ENCODE data around the gene CACNA1C.

CACNA1C gene

DNA sequence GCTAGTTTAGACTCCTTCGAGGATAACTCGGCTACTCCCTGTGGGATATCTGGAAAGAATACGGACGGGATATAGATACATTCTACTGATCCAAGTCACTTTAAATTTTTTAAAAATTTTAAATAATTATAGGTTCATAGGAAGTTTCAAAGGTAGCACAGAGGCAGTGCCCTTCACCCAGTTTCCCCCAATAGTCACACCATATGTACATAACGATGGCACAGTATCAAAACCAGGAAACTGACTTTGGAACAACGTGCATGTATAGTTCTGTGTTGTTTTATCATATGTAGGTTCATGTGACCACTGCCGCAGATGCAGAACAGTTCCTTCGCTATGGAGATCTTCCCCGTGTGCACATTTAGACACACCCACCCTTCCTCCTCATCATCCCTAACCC, 352.3 kb downstream of the CACNA1C start:
- no peak for DNase-seq

DNA sequence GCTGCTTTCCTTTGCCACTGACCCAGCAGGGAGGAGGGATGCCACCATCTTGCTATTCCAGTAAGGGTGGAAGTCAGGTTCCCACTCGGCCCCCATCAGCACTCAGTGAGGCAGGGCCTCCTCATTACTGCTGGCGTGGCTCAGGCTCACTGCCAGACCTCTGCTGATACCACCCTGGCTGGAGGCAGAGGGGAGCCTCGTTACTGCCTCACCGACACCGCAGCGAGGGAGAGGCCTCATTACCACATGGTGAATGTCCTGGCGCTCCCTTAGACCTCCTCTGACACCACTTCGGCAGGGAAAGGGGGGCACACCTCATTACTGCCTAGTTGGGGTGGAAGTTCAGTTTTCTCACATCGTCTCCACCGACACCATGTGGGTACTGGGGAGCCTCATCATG, 354.1 kb downstream of the CACNA1C start:
- no peak for DNase-seq

DNA sequence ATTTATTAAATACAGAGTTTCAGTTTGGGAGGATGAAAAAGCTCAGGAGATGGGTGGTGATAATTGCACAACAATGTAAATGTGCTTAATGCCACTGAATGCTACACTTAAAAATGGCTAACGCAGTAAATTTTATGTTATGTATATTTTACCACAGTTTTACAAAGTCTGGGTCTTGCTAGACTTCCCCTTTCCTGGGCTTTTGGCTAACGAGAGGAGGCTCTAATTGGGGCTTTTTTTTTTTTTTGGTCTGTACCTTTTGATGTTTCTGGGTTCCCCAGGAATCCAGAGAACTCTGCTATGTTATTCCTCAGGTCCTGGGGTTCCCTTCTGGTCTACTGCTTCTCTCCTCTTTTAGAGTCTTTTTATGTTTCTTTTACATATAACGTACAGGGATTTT, 355.5 kb downstream of the CACNA1C start:
- DNase-seq: no peak

- DNase-seq: no peak
Observed at GRCh38 chr12:2409656-2410265, 357.0 kb downstream of the CACNA1C start.

- no peak for DNase-seq
Observed at GRCh38 chr12:2410496-2410895, 357.7 kb downstream of the CACNA1C start.

DNA sequence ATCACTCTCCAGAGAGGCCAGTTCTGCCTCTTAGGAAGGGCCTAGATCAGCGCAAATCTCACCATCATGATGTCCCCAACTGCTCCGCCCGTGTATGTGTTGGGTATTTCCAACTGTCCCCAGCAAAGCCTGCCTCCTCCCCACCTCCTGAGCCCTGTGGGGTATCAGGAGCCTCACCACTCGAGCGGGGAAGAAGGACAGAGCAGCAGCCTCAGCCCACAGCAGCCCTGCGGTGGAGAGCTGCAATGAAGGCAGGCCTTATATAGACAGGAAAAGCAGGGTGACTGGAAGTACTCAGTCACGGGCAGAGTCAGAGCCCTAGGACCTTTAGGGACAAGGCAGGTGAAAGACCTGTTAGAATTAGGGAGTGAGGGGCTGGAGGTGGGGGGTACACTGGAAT, 358.2 kb downstream of the CACNA1C start:
- no peak for DNase-seq

GRCh38 chr12:2411616-2412304, 359.0 kb downstream of the CACNA1C start:
- no peak for DNase-seq

- DNase-seq: no peak
Observed at GRCh38 chr12:2412305-2412643, 359.5 kb downstream of the CACNA1C start.

GRCh38 chr12:2413301-2413700, 360.5 kb downstream of the CACNA1C start:
- DNase-seq: no peak

DNA sequence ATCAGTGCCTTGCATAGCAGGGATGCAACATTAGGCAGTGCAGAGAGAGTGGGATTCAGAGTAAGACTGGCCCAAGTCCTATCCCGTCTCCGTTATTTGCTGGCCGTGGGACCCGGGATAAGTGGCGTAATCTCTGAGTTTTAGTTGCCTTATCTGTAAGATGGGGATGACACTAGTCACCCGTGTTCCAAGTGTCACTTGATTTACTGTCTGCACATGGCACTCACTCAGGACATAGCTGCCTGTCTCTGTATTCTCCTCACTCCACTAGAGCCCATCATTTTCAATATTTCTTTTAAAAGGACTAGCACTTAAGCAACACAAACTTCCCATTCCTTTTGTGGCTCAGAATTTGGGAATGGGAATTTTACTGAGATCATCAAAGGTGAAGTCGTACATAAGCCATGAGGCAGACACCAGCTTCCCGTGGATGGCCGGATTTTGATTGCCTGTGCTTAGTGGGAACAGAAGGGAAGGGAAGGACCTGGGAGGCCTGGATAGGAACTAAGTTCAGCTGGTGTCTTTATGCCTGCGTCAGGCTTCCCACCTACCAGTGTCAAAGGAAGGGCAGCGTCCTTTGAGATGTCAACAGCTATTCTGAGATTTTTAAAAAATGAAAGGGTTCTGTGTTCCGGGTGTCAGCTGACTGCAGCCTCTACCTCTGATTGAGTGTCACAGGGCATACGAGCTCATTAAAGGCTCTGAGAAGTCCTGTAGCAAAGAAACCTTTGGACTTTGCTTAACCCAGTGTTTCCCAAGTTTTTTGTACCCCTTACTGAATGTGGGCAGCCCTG, 361.4 kb downstream of the CACNA1C start:
- no peak for DNase-seq

DNA sequence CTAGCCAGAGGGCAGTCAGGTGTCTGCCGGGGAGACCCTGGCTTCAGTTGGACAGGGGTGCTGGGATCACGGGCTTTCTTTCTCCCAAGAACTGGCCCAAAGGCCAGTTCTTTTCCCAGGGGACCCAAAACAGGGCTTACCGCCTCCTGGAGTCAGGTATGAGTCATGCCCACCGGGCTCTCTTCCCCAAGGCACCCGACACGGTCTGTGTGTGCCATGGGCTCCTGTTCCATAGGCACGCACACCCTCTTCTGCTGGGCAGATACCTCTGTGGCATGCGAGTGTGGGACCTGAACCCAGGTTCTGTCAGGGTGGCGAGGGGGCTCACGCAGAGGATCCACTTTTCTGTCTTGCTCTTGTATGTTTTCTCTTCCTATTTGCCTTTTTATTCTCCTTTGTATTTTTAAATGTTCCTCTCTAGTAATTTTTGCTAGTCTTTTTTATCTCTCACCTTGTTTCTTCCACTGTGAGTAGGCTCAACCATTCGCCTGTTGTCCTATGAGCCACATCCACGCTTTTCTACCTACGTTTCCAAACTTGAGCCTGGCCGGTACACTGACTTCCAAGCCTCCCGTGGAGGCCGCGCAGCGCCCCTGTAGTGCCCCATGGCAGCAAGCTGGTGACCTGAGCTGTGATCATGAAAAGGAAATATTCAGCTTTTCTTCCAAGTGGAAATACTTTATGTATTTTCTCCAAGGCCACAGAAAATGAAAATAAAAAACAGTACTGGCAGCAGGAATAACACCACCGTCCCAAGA, 362.2 kb downstream of the CACNA1C start:
- no peak for DNase-seq

- no peak for DNase-seq
Observed at GRCh38 chr12:2415568-2415944, 362.8 kb downstream of the CACNA1C start.

GRCh38 chr12:2416158-2416557, 363.4 kb downstream of the CACNA1C start:
- no peak for DNase-seq

DNA sequence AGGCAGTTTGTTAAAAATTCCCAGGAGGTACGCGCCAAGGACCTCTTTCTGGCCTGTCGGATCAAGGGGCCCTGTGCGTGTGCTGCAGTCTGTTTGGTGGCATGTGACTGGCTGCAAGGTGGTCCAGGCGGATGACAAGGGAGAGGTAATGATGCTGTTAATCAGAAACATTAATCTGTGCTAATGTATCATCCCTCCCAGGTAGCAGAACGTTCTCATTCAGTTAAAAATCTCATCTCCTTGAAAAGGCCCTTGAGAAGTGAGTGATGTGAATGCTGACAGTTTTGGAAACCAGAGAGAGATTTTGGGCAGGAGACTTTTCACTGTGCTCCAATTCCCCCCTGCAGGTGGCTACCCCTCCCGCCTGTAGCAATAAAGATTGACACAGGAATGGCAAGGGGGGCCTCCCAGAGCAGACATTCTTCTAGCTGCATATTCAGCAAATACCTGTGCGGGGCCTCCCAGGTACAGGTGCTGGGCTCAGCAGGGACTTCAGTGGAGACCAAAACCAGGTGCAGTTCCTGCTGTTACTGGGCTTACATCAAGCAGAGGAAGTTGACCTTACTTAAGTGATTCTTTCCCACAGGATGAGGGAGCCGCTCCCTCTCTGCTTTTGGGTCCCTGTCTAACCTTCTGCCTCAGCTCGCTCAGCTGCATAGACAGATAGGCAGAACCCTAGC, 364.8 kb downstream of the CACNA1C start:
- no peak for DNase-seq

GRCh38 chr12:2418579-2418978, 365.8 kb downstream of the CACNA1C start:
- DNase-seq: no peak

GRCh38 chr12:2422591-2422990, 369.8 kb downstream of the CACNA1C start:
- no peak for DNase-seq

DNA sequence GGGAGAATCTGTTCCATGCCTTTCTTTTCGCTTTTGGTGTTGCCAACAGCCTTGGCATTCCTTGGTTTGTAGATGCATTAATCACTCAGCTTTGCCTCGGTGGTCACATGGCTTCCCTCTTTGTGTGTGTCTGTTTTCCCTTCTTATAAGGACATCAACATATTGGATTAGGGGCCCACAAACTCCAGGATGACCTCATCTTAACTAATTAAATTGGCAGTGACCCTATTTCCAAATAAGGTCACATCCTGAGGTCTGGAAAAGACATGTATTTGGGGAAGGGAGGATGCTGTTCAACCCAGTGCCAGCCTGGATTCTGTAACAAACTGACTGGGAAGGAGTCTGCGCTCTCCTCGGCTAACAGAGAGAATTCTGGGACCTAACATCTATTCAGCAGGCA, 376.2 kb downstream of the CACNA1C start:
- no peak for DNase-seq

DNA sequence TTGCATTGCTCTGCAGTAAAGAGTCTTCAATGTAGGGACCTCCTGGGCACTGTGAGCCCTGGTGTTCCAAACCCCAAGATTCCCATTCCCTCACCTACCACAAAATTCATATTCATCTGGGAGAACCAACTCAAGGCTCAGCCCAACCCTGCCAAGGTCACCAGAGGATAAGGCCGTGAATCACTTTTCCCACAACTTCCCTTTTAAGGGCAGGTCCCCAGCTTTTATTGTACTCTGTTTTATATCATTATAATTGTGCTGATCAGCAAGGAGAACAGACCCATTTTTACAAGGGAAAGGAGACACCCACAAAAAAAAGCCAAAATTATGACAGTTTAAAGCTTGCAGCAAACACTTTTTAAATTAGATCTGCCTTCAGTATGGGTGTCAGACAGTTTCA, 379.0 kb downstream of the CACNA1C start:
- DNase-seq: no peak

DNA sequence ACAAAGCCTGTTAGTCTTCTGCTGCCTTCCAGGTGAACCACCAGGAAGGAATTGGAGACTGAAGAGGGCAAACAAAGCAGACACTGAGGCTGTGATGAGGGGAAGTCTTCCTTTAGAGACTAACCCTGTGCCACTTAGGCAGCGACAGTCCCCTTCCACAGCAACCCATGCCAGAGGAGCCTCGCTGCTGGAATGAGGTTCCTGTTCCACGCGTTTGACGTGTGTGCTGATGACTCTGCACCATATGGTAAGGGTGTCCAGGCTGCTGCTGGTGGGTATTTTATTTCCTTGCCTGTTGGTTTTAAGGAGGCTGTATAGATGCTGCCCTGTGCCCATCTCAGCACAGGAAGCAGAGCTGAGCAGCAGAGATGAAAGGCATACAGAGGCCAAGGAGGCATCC, 380.1 kb downstream of the CACNA1C start:
- DNase-seq: no peak

DNA sequence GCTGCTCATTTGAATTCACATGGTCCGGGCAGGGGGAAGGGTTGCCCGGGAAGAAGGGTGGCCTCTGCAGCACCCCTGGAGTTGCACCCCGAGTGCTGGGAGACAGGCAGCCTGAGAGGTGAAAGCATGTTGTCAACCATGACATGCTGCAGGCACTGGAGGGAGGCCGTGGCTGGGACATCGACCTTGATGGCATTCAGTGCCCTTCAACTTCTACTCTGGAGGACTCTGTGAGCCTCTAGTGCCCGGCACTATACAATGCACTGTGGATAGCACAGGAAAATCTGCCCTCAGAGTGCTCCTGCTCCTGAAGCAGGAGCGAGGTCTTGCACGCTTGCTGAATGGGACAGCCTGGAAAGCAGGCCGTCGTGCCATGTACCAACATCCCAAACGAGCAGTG, 382.7 kb downstream of the CACNA1C start:
- no peak for DNase-seq

DNA sequence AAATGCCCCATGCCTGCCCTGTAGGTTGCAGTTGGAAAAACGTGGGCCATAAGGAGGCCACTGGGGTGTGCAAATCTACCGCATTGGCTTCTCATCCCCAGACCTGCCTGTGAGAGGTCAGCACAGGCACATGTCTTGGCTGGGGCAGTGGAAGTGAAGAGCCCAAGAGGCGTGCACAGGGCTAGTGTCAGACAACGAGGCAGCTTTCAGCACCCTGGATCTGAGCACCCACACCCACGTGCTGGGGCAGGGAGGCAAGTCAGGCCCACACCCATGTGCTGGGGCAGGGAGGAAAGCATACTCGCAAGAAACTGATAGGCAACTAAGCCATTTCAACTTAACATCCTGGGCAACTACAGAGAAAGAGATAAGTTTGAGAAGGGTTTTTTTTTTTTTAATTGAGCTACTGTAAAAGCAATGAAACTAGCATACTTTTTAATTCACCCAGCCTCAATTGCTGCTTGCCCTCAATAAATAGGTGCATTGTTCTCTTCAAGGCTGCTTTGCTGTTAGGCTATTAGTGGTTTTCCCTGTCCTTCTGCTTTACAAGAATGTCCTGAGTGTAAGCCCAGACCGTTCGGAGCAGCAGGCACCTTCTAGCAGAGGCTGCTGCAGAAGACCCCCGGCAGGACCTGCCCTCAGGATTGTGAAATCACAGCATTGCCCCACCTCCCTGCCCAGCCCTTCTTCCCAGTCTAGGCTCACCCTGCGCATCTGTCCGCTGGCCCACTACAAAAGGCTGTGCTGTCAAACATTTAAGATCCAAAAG, 386.7 kb downstream of the CACNA1C start:
- no peak for DNase-seq

DNA sequence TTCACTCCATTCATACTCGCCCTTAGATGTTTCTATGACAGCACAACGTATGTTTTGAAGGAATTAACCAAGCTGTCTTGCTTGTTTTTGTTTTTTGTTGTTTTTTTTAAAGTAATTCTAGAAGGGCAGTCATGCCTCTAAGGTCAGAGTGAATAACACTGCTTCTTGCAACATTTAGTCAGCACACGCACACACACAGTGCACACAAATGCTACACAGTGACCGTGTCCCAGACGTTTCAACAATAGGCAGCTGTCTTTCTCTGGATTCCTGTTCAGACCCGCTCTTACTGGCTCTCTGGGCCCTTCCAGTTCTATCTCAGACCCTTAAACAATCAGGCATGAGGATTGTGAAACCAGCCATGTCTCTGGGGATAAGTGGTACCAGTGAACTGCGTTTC, 391.0 kb downstream of the CACNA1C start:
- no peak for DNase-seq

All from GF-D8 (cell line).